ENCODE data around the gene CATSPERE. TPM values are rescaled to one million over a fixed set of nuclear protein-coding genes. Genes with fewer than 3 reads are reported as not detected.

CATSPERE gene
- total RNA-seq (ENCODE audit: low replicate concordance): 0.45 and 1.3 TPM in 2 replicates

GRCh38 chr1:244461245-244462071, at the start of gene CATSPERE:
TSS of gene CATSPERE (plus strand) at chr1:244461273. CDS start at chr1:244461430, 157 bp downstream.

GRCh38 chr1:244451539-244451950, 9.5 kb upstream of the CATSPERE start, which contains the start of gene ADSS2:
TSS of gene ADSS2 (minus strand) at chr1:244451909. CDS start at chr1:244451817, 92 bp downstream.

GRCh38 chr1:244652623-244653438, 191.8 kb downstream of the CATSPERE start, which contains the start of gene DESI2:
TSS of gene DESI2 (plus strand) at chr1:244653126. CDS start at chr1:244653314, 188 bp downstream.

Other genes with a start within 250 kb of the CATSPERE start
- gene ADSS2, start 9.4 kb upstream of the CATSPERE start, total RNA-seq (ENCODE audit: low replicate concordance): 17.6 and 37.1 TPM in 2 replicates
- 21.2 and 41.3 TPM in 2 replicates for gene DESI2, start 191.9 kb downstream of the CATSPERE start, total RNA-seq (ENCODE audit: low replicate concordance)